GM06990 (cell line): ENCODE data around the gene TREML4.

Source experiments
- DNase-seq: peaks from one replicate; pipeline ENCODE4 v3.0.0-alpha.2; 2011; ENCODE audit not compliant: insufficient read length; ENCODE audit errors: extremely low read depth
- H3K27me3 ChIP-seq: replicated peaks from 2 replicates; pipeline ENCODE4 v1.6.0; 2011; ENCODE audit warnings: low read length; ENCODE audit not compliant: control insufficient read depth, insufficient read depth
- H3K36me3 ChIP-seq: 2 replicates; pipeline ENCODE4 v1.5.1; 2011; ENCODE audit warnings: low read length; ENCODE audit not compliant: control insufficient read depth, insufficient read depth
- H3K4me3 ChIP-seq: replicated peaks from 2 replicates; pipeline ENCODE4 v1.5.1; 2011; ENCODE audit warnings: low read depth, mild to moderate bottlenecking, control low read depth, low read length
- TF ChIP-seq, protein P1 (sequence below): IDR thresholded peaks from 2 replicates; pipeline ENCODE4 v1.5.1; 2011; ENCODE audit warnings: low read length, control low read depth, mild to moderate bottlenecking, inconsistent platforms; ENCODE audit not compliant: insufficient read depth, poor library complexity, severe bottlenecking

TREML4 gene

DNA sequence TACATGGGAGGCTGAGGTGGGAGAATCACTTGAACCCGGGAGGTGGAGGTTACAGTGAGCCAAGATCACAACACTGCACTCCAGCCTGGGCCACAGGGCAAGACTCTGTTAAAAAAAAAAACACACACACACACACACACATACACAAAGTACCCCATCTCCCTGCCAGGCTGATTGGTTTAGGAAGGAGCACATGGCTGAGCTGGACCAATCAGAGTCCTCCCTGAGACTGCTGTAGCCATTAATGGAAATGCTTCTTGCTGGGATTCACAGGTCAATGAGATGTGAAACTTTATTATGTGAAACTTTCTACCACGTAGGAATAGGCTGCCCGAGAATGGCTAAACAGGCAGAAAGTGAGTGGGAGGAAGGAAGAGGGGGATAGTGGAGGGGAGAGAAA lies 55.5 kb downstream of the TREML4 start:
- Histone ChIP-seq H3K4me3 (no peak overlapping the region), H3K36me3 (no peaks in the 10 kb centered on the region)
- DNase-seq = no peak

DNA sequence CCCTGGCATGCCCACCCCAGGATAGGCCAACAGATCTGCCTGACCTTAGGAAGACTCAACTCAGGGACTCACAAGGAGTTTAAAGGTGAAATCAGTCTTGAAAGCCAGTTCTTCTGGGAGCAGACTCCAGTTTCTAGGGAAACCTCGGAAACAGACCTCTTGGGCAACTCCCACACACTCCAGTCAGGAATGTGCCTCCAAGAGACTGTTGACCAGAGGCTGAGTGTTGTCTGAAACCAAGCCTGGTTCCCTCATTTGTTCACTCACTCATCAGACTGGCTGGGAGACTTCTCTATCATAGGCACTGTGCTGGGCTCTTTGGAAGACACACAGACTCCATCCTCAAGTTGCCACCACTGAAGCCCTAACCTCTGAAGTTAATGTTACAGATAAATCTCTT lies 56.6 kb downstream of the TREML4 start:
- TF ChIP-seq, protein P1, sequence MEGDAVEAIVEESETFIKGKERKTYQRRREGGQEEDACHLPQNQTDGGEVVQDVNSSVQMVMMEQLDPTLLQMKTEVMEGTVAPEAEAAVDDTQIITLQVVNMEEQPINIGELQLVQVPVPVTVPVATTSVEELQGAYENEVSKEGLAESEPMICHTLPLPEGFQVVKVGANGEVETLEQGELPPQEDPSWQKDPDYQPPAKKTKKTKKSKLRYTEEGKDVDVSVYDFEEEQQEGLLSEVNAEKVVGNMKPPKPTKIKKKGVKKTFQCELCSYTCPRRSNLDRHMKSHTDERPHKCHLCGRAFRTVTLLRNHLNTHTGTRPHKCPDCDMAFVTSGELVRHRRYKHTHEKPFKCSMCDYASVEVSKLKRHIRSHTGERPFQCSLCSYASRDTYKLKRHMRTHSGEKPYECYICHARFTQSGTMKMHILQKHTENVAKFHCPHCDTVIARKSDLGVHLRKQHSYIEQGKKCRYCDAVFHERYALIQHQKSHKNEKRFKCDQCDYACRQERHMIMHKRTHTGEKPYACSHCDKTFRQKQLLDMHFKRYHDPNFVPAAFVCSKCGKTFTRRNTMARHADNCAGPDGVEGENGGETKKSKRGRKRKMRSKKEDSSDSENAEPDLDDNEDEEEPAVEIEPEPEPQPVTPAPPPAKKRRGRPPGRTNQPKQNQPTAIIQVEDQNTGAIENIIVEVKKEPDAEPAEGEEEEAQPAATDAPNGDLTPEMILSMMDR = no peak
- DNase-seq = no peak
- H3K36me3 ChIP-seq = no peaks in the 10 kb centered on the region

More for the DNA sequence above, 55.5 kb downstream of the TREML4 start:
- TF ChIP-seq, protein P1 = no peak
- no peaks in the 10 kb centered on the region for H3K27me3 ChIP-seq

DNA sequence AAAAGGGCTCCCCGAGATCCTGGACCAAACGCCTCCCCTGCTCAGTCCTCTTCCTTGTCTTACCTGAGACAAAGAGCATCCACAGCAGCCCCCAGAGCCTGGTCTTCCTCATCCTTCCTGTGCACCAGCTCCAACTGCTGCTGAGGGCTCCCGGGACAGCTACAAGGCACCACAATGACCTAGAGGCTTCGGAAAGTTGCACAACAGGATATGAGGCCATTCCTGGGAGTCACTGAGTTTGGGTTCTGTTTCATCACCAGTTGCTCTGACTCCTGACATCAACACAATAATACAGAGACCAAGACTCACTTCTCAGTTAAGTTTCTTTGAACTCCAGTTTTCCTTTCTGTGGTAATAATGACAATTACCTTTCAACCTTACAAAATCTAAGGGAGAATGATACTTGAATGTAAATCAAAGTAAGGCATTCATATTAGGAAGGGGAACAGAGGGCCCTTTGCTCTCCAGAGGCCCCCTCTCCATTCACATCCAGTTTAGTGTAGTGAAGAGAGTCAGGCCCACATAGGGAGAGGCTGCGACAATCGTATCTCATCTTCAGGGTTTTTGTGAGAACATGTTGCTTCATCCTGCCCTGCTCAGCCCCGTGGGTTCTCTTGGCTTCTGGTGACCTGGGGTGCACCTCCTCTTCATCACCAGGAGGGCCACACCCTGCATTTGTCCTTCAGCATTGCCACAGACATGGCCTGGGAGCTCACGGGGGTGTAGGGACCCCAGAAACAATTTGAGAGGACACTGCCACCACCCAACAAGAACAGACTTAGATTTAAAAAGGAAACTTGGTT lies 58.6 kb downstream of the TREML4 start, which contains the start of gene TREM1:
Gene TREM1, minus strand, starts transcription at position 139 of the 803 bp plus-strand sequence. Its CDS starts 27 bp downstream, at position 112.
- no peak for DNase-seq
- no peaks in the 10 kb centered on the region for H3K36me3 ChIP-seq
- no peaks in the 10 kb centered on the region for H3K27me3 ChIP-seq
- no peak within 1 kb of the TSS for H3K4me3 ChIP-seq
- TF ChIP-seq, protein P1 = no peak

More for the DNA sequence above, 56.6 kb downstream of the TREML4 start:
- Histone ChIP-seq H3K27me3 (no peaks in the 10 kb centered on the region), H3K4me3 (no peak overlapping the region)

DNA sequence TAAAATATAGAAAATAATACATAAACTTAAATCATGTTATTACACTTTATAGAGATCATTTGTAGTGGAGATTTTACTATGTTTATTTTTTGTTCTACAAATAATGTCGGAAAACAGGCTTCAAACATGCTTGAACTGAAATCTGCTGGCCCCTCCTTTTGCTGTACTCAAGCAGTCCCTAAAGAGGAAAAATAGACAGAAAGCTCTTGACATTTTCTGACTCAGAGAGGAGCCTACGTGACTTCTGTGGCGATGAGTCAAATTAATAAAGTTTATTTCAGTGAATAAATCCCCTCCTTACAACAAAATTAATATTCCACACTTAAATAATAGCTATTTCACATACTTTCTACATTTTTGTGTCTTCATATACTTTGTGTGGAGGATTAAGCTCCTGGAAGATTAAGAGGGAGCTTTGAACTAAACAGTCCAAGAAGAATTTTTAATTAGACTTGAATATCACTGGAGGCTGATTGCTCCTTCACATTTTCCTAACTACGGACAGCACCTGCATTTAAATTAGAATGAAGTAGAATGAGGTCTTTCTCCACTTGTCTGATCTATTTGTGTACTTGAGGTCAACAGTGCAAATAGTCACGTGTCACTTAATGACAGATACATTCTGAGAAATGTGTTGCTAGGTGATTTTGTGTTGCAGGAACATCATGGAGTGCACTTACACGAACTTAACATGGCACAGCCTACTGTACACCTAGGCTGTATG lies 60.0 kb downstream of the TREML4 start:
- Histone ChIP-seq H3K27me3 (no peaks in the 10 kb centered on the region), H3K4me3 (no peak overlapping the region), H3K36me3 (no peaks in the 10 kb centered on the region)
- no peak for DNase-seq
- TF ChIP-seq, protein P1 = no peak
